PFSK-1 (cell line): ENCODE measurements around the gene GGTA1.

Experiments used
- FOXP2 ChIP-seq: optimal IDR thresholded peaks from 2 replicates; pipeline ENCODE3; 2011; ENCODE audit warnings: borderline replicate concordance, control low read depth, inconsistent platforms; ENCODE audit not compliant: insufficient read depth; ENCODE audit errors: extremely low read length, extremely low read depth
- POLR2AphosphoS5 ChIP-seq: IDR thresholded peaks from 2 replicates; pipeline ENCODE4 v1.6.1; 2012; ENCODE audit warnings: low read depth, mild to moderate bottlenecking, control low read depth, low read length, moderate library complexity
- REST ChIP-seq, 2 experiments: IDR thresholded peaks; 2 replicates each; pipeline versions ENCODE4 v1.6.1 to v1.8.0; 2011 to 2012; ENCODE audit warnings: low read depth in 2 of 2, low read length in 2 of 2, control low read depth in 1 of 2, inconsistent platforms in 1 of 2, mild to moderate bottlenecking in 1 of 2, moderate library complexity in 1 of 2; ENCODE audit not compliant: insufficient read depth in 1 of 2
- SIN3A ChIP-seq: IDR thresholded peaks from 2 replicates; pipeline ENCODE4 v1.6.1; 2012; ENCODE audit warnings: mild to moderate bottlenecking, low read length, moderate library complexity, borderline replicate concordance; ENCODE audit not compliant: insufficient read depth
- TAF1 ChIP-seq: IDR thresholded peaks from 2 replicates; pipeline ENCODE4 v1.6.1; 2012; ENCODE audit warnings: low read length, control low read depth, borderline replicate concordance; ENCODE audit not compliant: insufficient read depth

GGTA1 gene

GRCh38 chr9:121500165-121500478, 478 bp upstream of the GGTA1 start:
- TF ChIP-seq POLR2AphosphoS5 (no peak), SIN3A (no peak), TAF1 (no peak), REST (IDR thresholded peaks at IDR 0.05; ENCODE audit: insufficient read depth in 1 of 2, low read depth in 2 of 2, low read length in 2 of 2) (no peak), FOXP2 (no peak)

- TF ChIP-seq POLR2AphosphoS5, result no peak
- no peak for TF ChIP-seq SIN3A
- no peak for TF ChIP-seq TAF1
- TF ChIP-seq REST (IDR thresholded peaks at IDR 0.05; ENCODE audit: insufficient read depth in 1 of 2, low read depth in 2 of 2, low read length in 2 of 2), result no peak
- no peak for TF ChIP-seq FOXP2
These were observed 542 bp downstream of the GGTA1 start for GRCh38 chr9:121499177-121499426.

- TF ChIP-seq TAF1 (no peak), FOXP2 (no peak), SIN3A (no peak), REST (IDR thresholded peaks at IDR 0.05; ENCODE audit: insufficient read depth in 1 of 2, low read depth in 2 of 2, low read length in 2 of 2) (no peak), POLR2AphosphoS5 (no peak)
These were observed 1.0 kb downstream of the GGTA1 start for GRCh38 chr9:121498487-121499176.

GRCh38 chr9:121498150-121498486, 1.5 kb downstream of the GGTA1 start:
- TF ChIP-seq SIN3A (no peak), FOXP2 (no peak), TAF1 (no peak), REST (IDR thresholded peaks at IDR 0.05; ENCODE audit: insufficient read depth in 1 of 2, low read depth in 2 of 2, low read length in 2 of 2) (no peak), POLR2AphosphoS5 (no peak)

GRCh38 chr9:121495976-121496375, 3.7 kb downstream of the GGTA1 start:
- TF ChIP-seq TAF1, result no peak

GRCh38 chr9:121494192-121494591, 5.5 kb downstream of the GGTA1 start:
- TF ChIP-seq POLR2AphosphoS5 (no peak), REST (IDR thresholded peaks at IDR 0.05; ENCODE audit: insufficient read depth in 1 of 2, low read depth in 2 of 2, low read length in 2 of 2) (no peak), FOXP2 (no peak), SIN3A (no peak), TAF1 (no peak)
